Measurements from ENCODE around the gene DENND1A.

Gene DENND1A

GRCh38 chr9:123686131-123686828 lies 243.6 kb downstream of the DENND1A start:
- Histone ChIP-seq H4K20me1 (ENCODE audit: low read depth, low read length) (no peaks in the 10 kb centered on the region), H3K4me2 (ENCODE audit: low read depth, low read length, poor library complexity, severe bottlenecking) (no peak overlapping the region), H3F3A (ENCODE audit: insufficient read depth) (no peaks in the 10 kb centered on the region), H2AFZ (ENCODE audit: low read depth, low read length, severe bottlenecking) (no peak overlapping the region), H3K27me3 (ENCODE audit: low read length) (no peaks in the 10 kb centered on the region), H3K4me3 (ENCODE audit: insufficient read depth, low read length, poor library complexity, severe bottlenecking) (no peak overlapping the region), H3K9me2 (replicated peaks; ENCODE audit: insufficient read depth, low read length) (no peaks in the 10 kb centered on the region), H3K27ac (ENCODE audit: low read depth, low read length) (no peak overlapping the region), H3K36me3 (ENCODE audit: low read length) (no peaks in the 10 kb centered on the region), H3K9me3 (ENCODE audit: insufficient read depth, low read length) (no peaks in the 10 kb centered on the region), H3K79me2 (ENCODE audit: insufficient read depth, low read length) (no peaks in the 10 kb centered on the region), H3K9ac (ENCODE audit: low read length) (no peak overlapping the region)
- no peak for TF ChIP-seq CTCF (IDR thresholded peaks at IDR 0.05; ENCODE audit: insufficient read depth, low read length, poor library complexity, severe bottlenecking)
- no peak for TF ChIP-seq EZH2phosphoT487 (conservative IDR thresholded peaks at IDR 0.05; ENCODE audit: low read length)

GRCh38 chr9:123685489-123686083 lies 244.3 kb downstream of the DENND1A start:
- TF ChIP-seq CTCF (IDR thresholded peaks at IDR 0.05; ENCODE audit: insufficient read depth, low read length, poor library complexity, severe bottlenecking) (no peak), EZH2phosphoT487 (conservative IDR thresholded peaks at IDR 0.05; ENCODE audit: low read length) (no peak)
- H3K9me2 ChIP-seq (replicated peaks; ENCODE audit: insufficient read depth, low read length), result no peaks in the 10 kb centered on the region
- no peak overlapping the region for H2AFZ ChIP-seq (ENCODE audit: low read depth, low read length, severe bottlenecking)
- no peaks in the 10 kb centered on the region for H4K20me1 ChIP-seq (ENCODE audit: low read depth, low read length)
- no peaks in the 10 kb centered on the region for H3K79me2 ChIP-seq (ENCODE audit: insufficient read depth, low read length)
- no peak overlapping the region for H3K4me3 ChIP-seq (ENCODE audit: insufficient read depth, low read length, poor library complexity, severe bottlenecking)
- no peak overlapping the region for H3K27ac ChIP-seq (ENCODE audit: low read depth, low read length)
- H3K9me3 ChIP-seq (ENCODE audit: insufficient read depth, low read length), result no peaks in the 10 kb centered on the region
- H3K36me3 ChIP-seq (ENCODE audit: low read length), result no peaks in the 10 kb centered on the region
- H3K9ac ChIP-seq (ENCODE audit: low read length), result no peak overlapping the region
- no peak overlapping the region for H3K4me2 ChIP-seq (ENCODE audit: low read depth, low read length, poor library complexity, severe bottlenecking)
- no peaks in the 10 kb centered on the region for H3F3A ChIP-seq (ENCODE audit: insufficient read depth)
- no peaks in the 10 kb centered on the region for H3K27me3 ChIP-seq (ENCODE audit: low read length)

GRCh38 chr9:123684393-123685149 lies 245.4 kb downstream of the DENND1A start:
- no peaks in the 10 kb centered on the region for H3K9me3 ChIP-seq (ENCODE audit: insufficient read depth, low read length)
- no peaks in the 10 kb centered on the region for H3F3A ChIP-seq (ENCODE audit: insufficient read depth)
- H3K79me2 ChIP-seq (ENCODE audit: insufficient read depth, low read length), result no peaks in the 10 kb centered on the region
- no peaks in the 10 kb centered on the region for H3K36me3 ChIP-seq (ENCODE audit: low read length)
- no peak overlapping the region for H2AFZ ChIP-seq (ENCODE audit: low read depth, low read length, severe bottlenecking)
- H3K4me3 ChIP-seq (ENCODE audit: insufficient read depth, low read length, poor library complexity, severe bottlenecking), result no peak overlapping the region
- no peaks in the 10 kb centered on the region for H4K20me1 ChIP-seq (ENCODE audit: low read depth, low read length)
- no peaks in the 10 kb centered on the region for H3K27me3 ChIP-seq (ENCODE audit: low read length)
- H3K9me2 ChIP-seq (replicated peaks; ENCODE audit: insufficient read depth, low read length), result no peaks in the 10 kb centered on the region
- TF ChIP-seq CTCF (IDR thresholded peaks at IDR 0.05; ENCODE audit: insufficient read depth, low read length, poor library complexity, severe bottlenecking) (no peak), EZH2phosphoT487 (conservative IDR thresholded peaks at IDR 0.05; ENCODE audit: low read length) (no peak)
- H3K27ac ChIP-seq (ENCODE audit: low read depth, low read length), result no peak overlapping the region
- no peak overlapping the region for H3K4me2 ChIP-seq (ENCODE audit: low read depth, low read length, poor library complexity, severe bottlenecking)
- no peak overlapping the region for H3K9ac ChIP-seq (ENCODE audit: low read length)

Data from SU-DHL-6 (cell line).